NB4 (cell line): ENCODE data around the gene GDF10.

Experiments
- MAX ChIP-seq: IDR thresholded peaks from 2 replicates; pipeline ENCODE4 v1.6.1; 2011; ENCODE audit warnings: low read depth, low read length
- MYC ChIP-seq: IDR thresholded peaks from 2 replicates; pipeline ENCODE4 v1.6.1; 2011; ENCODE audit warnings: low read depth, low read length
- POLR2A ChIP-seq: IDR thresholded peaks from 2 replicates; pipeline ENCODE4 v1.6.1; 2011; ENCODE audit warnings: mild to moderate bottlenecking; ENCODE audit not compliant: insufficient read length; ENCODE audit errors: extremely low read depth
- TF ChIP-seq, protein P1 (sequence below): IDR thresholded peaks from one replicate; pipeline ENCODE4 v1.5.1; 2012; ENCODE audit warnings: low read depth, low read length

DNA sequence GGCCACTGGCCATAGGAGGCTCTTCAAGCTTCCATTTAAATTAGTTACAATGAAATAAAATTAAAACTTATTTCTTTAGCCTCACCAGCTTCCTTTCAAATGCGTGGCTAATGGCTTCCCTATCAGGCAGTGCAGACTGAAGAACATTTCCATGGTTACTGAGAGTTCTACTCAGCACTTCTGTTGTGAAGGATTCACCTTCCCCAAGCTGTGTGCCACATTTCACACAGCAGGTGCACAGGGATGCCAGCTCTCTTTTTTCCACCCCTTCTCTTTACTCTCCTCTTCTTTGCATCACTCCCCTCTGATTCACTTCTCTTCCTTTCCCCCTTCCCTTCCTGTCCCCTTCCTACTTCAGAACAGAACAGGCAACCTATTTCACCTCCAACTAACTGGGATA lies 23.1 kb downstream of the GDF10 start:
- TF ChIP-seq, protein P1, sequence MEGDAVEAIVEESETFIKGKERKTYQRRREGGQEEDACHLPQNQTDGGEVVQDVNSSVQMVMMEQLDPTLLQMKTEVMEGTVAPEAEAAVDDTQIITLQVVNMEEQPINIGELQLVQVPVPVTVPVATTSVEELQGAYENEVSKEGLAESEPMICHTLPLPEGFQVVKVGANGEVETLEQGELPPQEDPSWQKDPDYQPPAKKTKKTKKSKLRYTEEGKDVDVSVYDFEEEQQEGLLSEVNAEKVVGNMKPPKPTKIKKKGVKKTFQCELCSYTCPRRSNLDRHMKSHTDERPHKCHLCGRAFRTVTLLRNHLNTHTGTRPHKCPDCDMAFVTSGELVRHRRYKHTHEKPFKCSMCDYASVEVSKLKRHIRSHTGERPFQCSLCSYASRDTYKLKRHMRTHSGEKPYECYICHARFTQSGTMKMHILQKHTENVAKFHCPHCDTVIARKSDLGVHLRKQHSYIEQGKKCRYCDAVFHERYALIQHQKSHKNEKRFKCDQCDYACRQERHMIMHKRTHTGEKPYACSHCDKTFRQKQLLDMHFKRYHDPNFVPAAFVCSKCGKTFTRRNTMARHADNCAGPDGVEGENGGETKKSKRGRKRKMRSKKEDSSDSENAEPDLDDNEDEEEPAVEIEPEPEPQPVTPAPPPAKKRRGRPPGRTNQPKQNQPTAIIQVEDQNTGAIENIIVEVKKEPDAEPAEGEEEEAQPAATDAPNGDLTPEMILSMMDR: no peak
- TF ChIP-seq POLR2A: no peak
- TF ChIP-seq MAX: no peak
- TF ChIP-seq MYC: no peak
